ENCODE measurements around the gene RND2. TPM values are rescaled to one million over a fixed set of nuclear protein-coding genes. Genes with fewer than 3 reads are reported as not detected.

The RND2 gene
- total RNA-seq, 1 donor from 2014 or later: 3.6 TPM

DNA sequence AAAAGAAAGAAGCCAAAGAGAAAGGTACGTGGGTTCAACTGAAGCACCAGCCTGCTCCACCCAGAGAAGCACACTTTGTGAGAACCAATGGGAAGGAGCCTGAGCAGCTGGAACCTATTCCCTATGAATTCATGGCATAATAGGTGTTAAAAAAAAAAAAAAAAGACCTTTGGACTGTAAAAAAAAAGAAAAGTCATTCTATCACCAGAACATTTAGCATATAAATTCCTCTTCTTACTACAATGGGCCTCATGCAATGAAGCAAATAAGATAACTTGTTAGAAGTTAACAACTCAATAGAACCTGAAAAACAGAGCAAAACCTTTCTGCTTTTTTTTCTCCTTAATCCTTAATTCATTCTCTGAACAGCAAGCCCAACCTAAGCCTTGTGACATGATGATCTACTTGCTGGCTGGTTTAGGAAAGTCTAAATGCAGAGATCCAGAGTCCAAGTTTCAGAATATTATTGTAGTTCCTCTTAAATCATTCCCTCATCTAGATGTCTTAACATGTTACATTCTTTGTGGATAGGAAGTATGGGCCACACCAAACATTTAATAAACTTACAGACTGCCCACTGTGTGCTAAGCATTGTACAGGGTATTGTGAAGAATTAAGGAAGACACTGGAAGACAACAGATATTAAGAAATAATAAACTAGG, 54.7 kb downstream of the RND2 start:
- DNase-seq: no peak

Other genes with a start within 250 kb of the RND2 start
- gene WNK4, start 244.6 kb upstream of the RND2 start, total RNA-seq: 0.31 TPM
- gene COA3, start 226.5 kb upstream of the RND2 start, total RNA-seq: 61.8 TPM
- 0.47 TPM for gene CNTD1, start 226.4 kb upstream of the RND2 start, total RNA-seq
- gene BECN1, start 200.9 kb upstream of the RND2 start, total RNA-seq: 57.7 TPM
- gene PSME3, start 191.8 kb upstream of the RND2 start, total RNA-seq: 39.8 TPM
- gene AOC2, start 180.7 kb upstream of the RND2 start, total RNA-seq: 0.78 TPM
- 0.16 TPM for gene AOC3, start 174.0 kb upstream of the RND2 start, total RNA-seq
- not detected for gene G6PC1, start 124.4 kb upstream of the RND2 start, total RNA-seq
- 26.8 TPM for gene AARSD1, start 60.8 kb upstream of the RND2 start, total RNA-seq
- gene PTGES3L, start 45.2 kb upstream of the RND2 start, total RNA-seq: 1.2 TPM
- gene RUNDC1, start 44.7 kb upstream of the RND2 start, total RNA-seq: 13.3 TPM
- 891 TPM for gene RPL27, start 26.8 kb upstream of the RND2 start, total RNA-seq
- 2.5 TPM for gene IFI35, start 18.4 kb upstream of the RND2 start, total RNA-seq
- 58.3 TPM for gene VAT1, start 2.8 kb upstream of the RND2 start, total RNA-seq
- gene BRCA1, start 100.1 kb downstream of the RND2 start, total RNA-seq: 6.4 TPM
- gene NBR1, start 146.0 kb downstream of the RND2 start, total RNA-seq: 64.3 TPM
- gene TMEM106A, start 186.6 kb downstream of the RND2 start, total RNA-seq: 0.62 TPM
- not detected for gene CCDC200, start 203.4 kb downstream of the RND2 start, total RNA-seq
- not detected for gene RNU2-1, start 208.7 kb downstream of the RND2 start, total RNA-seq